ENCODE results near the gene C18orf63.

GRCh38 chr18:74376523-74376922 lies 60.9 kb downstream of the C18orf63 start:
- no peak for TF ChIP-seq POLR2A (IDR thresholded peaks at IDR 0.05)
- TF ChIP-seq CTCF (IDR thresholded peaks at IDR 0.05), result no peak
- no peak for TF ChIP-seq POLR2AphosphoS5 (IDR thresholded peaks at IDR 0.05)
